ENCODE measurements around the gene FTO.

Gene FTO

GRCh38 chr16:53711390-53711789 is 7.4 kb downstream of the FTO start:
- no peak for DNase-seq (ENCODE audit: low read depth)

GRCh38 chr16:53712065-53712464 is 8.1 kb downstream of the FTO start:
- DNase-seq (ENCODE audit: low read depth): no peak

- DNase-seq (ENCODE audit: low read depth): no peak
Measured at GRCh38 chr16:53713403-53714204, 9.6 kb downstream of the FTO start.

GRCh38 chr16:53714205-53715022 is 10.5 kb downstream of the FTO start:
- DNase-seq (ENCODE audit: low read depth): no peak

GRCh38 chr16:53715023-53715384 is 11.0 kb downstream of the FTO start:
- DNase-seq (ENCODE audit: low read depth): no peak

- no peak for DNase-seq (ENCODE audit: low read depth)
Measured at GRCh38 chr16:53717577-53717976, 13.6 kb downstream of the FTO start.

- no peak for DNase-seq (ENCODE audit: low read depth)
Measured at GRCh38 chr16:53721017-53721416, 17.1 kb downstream of the FTO start.

- no peak for DNase-seq (ENCODE audit: low read depth)
Measured at GRCh38 chr16:53726625-53727024, 22.7 kb downstream of the FTO start.

- DNase-seq (ENCODE audit: low read depth): no peak
Measured at GRCh38 chr16:53730693-53731092, 26.7 kb downstream of the FTO start.

- DNase-seq (ENCODE audit: low read depth): no peak
Measured at GRCh38 chr16:53732296-53732929, 28.5 kb downstream of the FTO start.

- no peak for DNase-seq (ENCODE audit: low read depth)
Measured at GRCh38 chr16:53734908-53735307, 31.0 kb downstream of the FTO start.

- no peak for DNase-seq (ENCODE audit: low read depth)
Measured at GRCh38 chr16:53736297-53736696, 32.3 kb downstream of the FTO start.

- no peak for DNase-seq (ENCODE audit: low read depth)
Measured at GRCh38 chr16:53737552-53737951, 33.6 kb downstream of the FTO start.

GRCh38 chr16:53740476-53740875 is 36.5 kb downstream of the FTO start:
- DNase-seq (ENCODE audit: low read depth): no peak

GRCh38 chr16:53740933-53741531 is 37.1 kb downstream of the FTO start:
- no peak for DNase-seq (ENCODE audit: low read depth)

- DNase-seq (ENCODE audit: low read depth): no peak
Measured at GRCh38 chr16:53741546-53741945, 37.6 kb downstream of the FTO start.

GRCh38 chr16:53743149-53743566 is 39.2 kb downstream of the FTO start:
- DNase-seq (ENCODE audit: low read depth): no peak

- DNase-seq (ENCODE audit: low read depth): peak; percentile 1
Measured at GRCh38 chr16:53744449-53744848, 40.5 kb downstream of the FTO start.

- DNase-seq (ENCODE audit: low read depth): no peak
Measured at GRCh38 chr16:53745086-53745485, 41.1 kb downstream of the FTO start.

- DNase-seq (ENCODE audit: low read depth): no peak
Measured at GRCh38 chr16:53745753-53746266, 41.9 kb downstream of the FTO start.

GRCh38 chr16:53752560-53752959 is 48.6 kb downstream of the FTO start:
- no peak for DNase-seq (ENCODE audit: low read depth)

GRCh38 chr16:53753431-53753830 is 49.5 kb downstream of the FTO start:
- no peak for DNase-seq (ENCODE audit: low read depth)
